ENCODE data around the gene CYP24A1.
"Not testable (repeated sequence)": the region's sequence is repeated elsewhere in the genome, so short reads cannot be mapped to it uniquely, and the experiment has no call there.

The CYP24A1 gene

GRCh38 chr20:54132612-54133433 lies 41.0 kb downstream of the CYP24A1 start:
- no peak for DNase-seq

GRCh38 chr20:54131675-54132611 lies 41.8 kb downstream of the CYP24A1 start:
- DNase-seq: no peak

DNA sequence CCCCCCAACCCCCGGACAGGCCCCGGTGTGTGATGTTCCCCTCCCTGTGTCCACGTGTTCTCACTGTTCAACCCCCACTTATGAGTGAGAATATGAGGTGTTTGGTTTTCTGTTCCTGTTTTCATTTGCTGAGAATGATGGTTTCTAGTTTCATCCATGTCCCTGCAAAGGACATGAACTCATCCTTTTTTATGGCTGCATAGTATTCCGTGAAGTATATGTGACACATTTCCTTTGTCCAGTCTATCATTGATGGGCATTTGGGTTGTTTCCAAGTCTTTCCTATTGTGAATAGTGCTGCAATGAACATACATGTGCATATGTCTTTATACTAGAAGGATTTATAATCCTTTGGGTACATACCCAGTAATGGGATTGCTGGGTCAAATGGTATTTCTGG lies 42.7 kb downstream of the CYP24A1 start:
- not testable (repeated sequence) for DNase-seq

DNA sequence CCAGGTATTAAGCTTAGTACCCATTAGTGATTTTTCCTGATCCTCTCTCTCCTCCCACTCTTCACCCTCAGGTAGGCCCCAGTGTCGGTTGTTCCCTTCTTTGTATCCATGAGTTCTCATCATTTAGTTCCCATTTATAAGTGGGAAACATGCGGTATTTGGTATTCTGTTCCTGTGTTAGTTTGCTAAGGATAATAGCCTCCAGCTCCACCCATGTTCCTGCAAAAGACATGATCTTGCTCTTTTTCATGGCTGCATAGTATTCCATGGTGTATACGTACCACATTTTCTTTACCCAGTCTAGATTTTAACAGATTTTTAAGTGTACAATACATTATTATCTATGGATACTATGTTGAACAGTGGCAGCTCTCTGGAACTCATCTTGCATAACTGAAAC lies 44.4 kb downstream of the CYP24A1 start:
- no peak for DNase-seq

- DNase-seq: no peak
Measured at GRCh38 chr20:54127855-54128574, 45.8 kb downstream of the CYP24A1 start.

DNA sequence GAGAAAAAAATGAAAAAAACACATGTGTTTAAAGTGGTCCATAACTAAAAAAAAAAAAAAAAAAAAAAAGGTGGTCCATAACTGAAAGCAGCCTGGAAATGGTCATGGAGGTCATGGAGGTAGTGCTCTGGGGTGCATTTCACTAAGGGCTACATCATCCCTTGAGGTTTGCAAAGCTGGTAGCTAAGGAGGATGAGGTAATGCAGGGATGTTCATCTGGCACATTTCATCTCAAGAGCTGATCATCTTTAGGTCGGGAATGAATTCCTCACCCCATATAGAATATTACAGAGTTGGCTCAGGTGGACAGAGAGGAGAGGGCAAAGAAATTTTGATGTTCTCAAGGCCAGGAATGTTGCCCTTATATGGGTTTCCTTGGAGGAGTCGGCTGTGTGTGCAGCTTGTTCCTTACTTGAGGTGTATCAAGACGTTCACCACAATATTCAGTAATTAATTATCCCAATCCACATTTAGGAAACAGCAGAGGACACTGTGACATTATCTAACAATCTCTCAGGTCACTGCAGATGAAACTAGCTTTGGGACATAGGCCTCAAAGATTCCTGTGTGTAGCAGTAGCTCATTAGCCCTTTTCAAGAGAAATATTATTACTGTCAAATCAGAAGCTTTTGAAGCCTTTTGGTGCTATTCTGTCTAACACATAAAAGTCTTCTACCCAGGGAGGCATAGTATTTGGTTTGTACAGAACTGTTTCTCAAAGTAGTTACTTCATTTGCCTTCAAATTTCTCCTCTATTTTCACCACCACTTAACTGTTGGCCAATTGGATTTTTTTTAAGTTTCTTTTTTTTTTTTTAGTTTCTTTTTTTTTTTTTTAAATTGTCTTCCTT lies 46.8 kb downstream of the CYP24A1 start:
- DNase-seq: no peak

GRCh38 chr20:54126328-54126727 lies 47.5 kb downstream of the CYP24A1 start:
- DNase-seq: not testable (repeated sequence)

- DNase-seq: no peak
Measured at GRCh38 chr20:54123587-54124180, 50.1 kb downstream of the CYP24A1 start.

DNA sequence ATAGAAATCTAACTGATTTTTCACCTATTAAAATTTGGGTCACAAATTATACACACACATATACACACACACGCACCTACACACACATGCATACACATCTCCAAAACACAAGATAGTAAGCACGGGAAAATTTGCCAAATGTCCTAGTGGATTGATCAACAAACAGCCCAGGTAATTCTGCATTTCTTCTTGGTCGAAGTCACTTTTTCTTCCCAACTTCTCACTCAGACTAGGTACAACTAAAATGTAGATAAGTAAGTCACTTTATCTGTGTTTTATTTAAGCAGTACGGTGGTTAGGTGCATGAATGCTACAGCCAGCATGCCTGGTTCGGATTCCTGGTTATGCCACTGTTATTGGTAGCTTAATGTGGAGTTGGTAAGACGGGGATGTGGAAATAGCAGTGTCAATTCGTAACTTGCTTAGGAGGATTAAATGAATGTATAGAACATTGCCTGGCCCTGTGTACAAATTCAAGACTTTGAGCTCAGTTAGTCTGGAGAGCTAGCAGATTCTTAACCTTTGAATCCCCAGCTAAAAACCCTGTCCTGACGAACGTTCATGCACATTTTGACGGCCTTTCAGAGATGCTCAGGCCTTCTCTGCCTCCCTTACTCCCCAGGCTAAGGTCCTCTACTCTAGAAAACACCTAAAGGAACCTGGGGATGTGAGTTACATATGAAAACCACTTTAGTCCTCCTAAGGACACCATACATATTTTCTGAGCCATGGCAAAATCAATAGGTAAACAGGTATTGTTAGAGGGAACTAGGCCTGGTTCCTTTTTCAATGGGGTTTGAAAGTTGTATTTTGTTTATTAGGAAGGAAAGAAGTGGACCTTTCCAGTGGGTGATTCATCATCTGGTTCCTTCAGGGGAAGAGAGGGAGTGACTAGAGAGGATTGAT lies 50.9 kb downstream of the CYP24A1 start:
- no peak for DNase-seq

DNA sequence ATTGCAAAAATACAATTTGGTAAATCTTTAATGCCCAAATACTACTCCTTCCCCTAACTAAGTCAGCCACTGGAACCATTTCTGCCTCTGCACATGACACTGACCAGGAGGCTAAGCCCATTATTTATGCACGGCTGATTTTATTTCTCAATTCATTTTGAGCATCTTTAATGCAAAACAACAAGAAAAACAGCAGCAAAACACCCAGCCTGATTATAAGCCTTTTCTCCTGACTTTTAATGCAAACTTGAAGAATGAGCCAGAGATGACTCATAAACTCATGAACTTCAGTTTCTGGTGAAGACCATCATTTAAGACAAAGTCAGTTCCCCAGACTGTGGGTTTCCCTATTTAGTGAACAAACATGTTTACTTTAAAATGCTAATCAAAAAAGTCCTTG lies 51.6 kb downstream of the CYP24A1 start:
- no peak for DNase-seq

GRCh38 chr20:54119744-54120143 lies 54.0 kb downstream of the CYP24A1 start:
- DNase-seq: no peak

- DNase-seq: no peak
Measured at GRCh38 chr20:54118220-54119001, 55.4 kb downstream of the CYP24A1 start.

- DNase-seq: no peak
Measured at GRCh38 chr20:54116550-54117235, 57.1 kb downstream of the CYP24A1 start.

- no peak for DNase-seq
Measured at GRCh38 chr20:54115172-54115854, 58.5 kb downstream of the CYP24A1 start.

GRCh38 chr20:54114109-54114508 lies 59.7 kb downstream of the CYP24A1 start:
- no peak for DNase-seq

DNA sequence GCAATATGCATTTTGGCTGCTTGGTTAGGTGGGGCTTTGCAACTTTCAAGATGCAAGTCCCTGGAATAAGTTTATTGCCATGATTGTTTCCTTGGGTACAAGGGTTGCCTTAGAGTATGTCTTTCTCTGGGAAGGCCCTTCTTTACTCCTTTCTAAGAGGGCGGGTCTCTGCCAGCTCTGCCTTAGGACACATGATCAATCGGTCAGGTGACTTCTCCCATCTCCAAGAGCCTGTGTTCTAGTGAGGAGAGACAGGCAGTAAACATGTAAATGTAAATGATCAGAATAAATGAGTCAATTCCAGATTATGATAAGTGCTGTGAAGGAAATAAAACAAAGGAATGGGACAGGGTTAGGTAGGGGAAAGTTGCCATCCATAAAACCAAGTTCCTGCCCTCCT lies 60.2 kb downstream of the CYP24A1 start:
- no peak for DNase-seq

- DNase-seq: no peak
Measured at GRCh38 chr20:54112221-54112884, 61.4 kb downstream of the CYP24A1 start.

- DNase-seq: no peak
Measured at GRCh38 chr20:54111460-54111859, 62.3 kb downstream of the CYP24A1 start.

All from KG1 (cell line).